ENCODE measurements around the gene OR6N1.

- TF ChIP-seq EZH2 (IDR thresholded peaks at IDR 0.05) (no peak), POLR2AphosphoS5 (IDR thresholded peaks at IDR 0.05; ENCODE audit: borderline replicate concordance, low read depth, low read length) (no peak), FOXP2 (optimal IDR thresholded peaks at IDR 0.05; ENCODE audit: control extremely low read depth, extremely low read length, insufficient read depth) (no peak)
These were observed 46.6 kb upstream of the OR6N1 start for GRCh38 chr1:158818560-158818959.

All from SK-N-MC (cell line).